Measurements from ENCODE around the gene KCNG2.

The KCNG2 gene

DNA sequence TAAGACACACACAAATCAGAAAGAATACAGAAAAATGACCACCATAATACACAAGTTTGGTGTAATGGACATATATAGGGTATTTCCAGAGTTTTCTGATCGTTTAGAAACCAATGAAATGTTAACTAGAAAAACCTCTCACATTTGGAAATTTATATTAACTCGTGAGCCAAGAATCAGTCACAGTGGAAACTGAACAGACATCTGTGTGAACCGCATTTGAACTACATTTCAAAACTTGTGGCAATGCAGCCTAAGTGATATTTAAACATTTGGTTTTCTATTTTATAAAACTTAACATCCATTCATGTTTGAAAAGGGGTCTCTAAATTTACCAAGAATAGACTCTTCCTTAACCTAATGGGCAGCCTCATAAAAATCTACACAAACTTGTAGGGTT lies 29.0 kb upstream of the KCNG2 start:
- no peak for DNase-seq (ENCODE audit: low read depth in 2 of 2)

DNA sequence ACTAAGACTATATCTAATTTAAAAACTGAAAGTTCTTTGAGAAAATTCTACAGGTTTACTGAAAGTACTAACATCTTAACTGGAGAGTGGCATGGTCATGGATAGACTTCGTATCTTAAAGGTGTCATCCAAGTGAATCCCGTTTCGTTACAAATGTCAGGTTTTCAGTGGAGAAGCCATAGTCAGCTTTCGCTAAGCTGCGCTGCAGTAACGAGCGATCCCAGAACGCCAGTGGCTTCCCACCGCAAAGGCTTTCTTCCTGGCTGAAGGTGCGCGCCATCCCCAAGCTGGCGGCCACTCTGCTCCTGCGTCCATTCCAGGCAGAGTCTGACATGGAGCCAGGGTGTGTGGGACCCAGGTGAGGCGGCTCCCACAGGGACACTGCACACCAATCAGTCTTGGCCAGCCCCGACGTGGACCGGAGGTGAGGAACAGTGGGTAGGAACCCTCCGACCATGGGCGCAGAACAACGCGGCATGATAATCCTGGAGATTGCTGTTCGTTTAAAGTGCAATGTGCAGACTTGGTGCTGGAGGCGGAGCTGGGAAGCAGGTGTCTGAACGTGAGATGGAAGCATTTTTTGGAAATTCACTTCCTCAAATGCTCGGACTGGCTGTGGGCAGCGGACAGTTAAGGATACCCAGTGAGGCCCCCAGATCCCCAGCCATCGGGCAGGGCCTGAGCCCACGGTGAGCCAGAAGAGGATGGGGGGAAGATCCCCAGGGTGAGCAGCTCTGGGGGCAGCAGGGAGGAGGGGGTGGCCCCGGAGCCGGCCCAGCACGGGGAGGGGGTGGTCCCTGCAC lies 27.8 kb upstream of the KCNG2 start:
- DNase-seq (ENCODE audit: low read depth in 2 of 2) = no peak

DNA sequence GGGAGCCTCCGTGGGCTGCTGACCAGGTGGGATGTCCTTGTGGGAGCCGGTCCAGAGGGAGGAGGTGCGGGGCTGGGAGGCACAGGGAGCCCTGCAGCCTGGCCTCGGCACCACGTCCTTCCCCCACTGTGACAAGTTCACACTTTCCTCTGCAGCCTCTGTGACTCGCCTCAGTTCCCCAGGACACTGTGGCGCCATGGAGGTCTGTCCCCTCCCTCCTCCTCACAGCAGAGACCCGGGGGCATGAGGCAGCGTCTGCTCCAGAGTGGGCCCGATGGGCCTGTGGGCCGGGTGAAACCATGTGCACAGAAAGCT lies 27.3 kb upstream of the KCNG2 start:
- DNase-seq (ENCODE audit: low read depth in 2 of 2) = no peak

DNA sequence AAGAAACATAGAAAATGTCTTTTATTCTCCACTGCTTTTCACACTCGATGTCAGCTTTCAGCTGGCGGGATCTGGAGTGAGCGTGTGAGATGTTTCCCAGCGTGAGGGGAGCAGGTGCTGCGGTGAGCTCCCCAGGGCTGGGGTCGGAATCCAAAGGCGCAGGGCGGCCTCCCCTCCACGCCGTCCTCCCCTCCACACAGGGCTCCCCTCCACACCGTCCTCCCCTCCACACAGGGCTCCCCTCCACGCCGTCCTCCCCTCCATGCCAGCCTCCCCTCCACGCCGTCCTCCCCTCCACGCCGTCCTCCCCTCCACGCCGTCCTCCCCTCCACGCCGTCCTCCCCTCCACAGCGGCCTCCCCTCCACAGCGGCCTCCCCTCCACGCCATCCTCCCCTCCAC lies 26.9 kb upstream of the KCNG2 start:
- DNase-seq (ENCODE audit: low read depth in 2 of 2) = no peak

DNA sequence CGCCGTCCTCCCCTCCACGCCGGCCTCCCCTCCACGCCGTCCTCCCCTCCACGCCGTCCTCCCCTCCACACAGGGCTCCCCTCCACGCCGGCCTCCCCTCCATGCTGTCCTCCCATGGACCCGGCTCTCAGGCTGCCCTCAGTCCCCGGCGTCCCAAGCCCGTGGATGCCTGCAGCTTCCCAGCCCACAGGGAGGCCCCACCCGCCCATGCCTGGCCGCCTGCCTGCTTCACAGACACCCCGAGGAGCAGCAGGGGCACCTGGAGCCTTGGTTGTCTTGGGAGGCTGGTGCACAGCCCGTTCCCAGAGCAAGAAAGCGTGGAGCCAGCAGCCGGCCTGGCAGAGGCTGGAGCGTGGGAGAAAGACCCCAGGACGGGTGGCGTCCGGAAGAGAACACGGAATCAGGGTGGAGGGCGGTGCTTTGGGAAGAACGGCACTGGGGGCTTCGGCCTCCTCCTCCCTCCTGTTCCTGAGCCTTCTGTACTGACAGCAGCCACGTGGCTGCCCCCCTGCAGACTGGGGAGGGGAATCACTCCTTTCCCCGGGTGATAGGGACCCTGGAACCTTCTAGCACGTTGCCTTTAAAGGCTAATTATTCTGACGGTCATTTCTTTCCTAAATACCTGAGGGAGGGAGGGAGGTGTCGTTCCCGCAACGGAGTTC lies 26.2 kb upstream of the KCNG2 start:
- no peak for DNase-seq (ENCODE audit: low read depth in 2 of 2)

DNA sequence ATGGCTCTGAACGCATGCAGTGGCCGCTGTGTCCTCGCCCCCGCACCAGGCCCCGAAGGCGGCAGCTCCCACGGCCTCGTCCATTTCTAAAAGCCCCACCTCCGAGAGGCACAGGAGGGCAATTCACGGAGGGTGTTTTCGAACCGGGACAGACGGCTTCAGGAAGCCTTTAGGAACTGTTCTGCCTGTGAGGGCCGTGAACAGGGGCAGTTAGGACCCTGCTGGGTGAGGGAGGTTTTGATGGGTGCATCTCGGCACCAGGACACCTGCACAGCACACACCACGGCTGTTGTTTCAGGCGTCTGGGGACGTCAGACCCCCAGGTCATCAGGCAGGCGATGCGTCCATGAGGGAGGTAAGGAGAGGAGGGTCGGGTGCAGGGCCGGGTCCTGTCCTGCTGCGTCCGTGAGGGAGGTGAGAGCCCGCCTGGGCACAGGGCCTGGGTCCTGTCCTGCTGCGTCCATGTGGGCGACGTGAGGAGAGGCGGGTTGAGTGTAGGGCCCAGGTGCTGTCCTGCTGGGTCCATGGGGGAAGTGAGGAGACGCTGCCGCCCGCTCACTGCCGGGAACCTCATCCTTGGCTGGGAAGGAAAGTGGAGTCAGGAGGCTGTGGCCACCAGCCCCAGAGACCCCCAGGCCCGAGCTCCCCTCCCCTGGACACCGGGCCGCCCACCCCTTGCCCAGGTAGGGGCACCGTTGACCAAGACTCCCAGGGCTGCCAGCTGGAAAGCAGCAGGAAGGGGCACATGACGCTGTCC lies 25.5 kb upstream of the KCNG2 start:
- no peak for DNase-seq (ENCODE audit: low read depth in 2 of 2)

DNA sequence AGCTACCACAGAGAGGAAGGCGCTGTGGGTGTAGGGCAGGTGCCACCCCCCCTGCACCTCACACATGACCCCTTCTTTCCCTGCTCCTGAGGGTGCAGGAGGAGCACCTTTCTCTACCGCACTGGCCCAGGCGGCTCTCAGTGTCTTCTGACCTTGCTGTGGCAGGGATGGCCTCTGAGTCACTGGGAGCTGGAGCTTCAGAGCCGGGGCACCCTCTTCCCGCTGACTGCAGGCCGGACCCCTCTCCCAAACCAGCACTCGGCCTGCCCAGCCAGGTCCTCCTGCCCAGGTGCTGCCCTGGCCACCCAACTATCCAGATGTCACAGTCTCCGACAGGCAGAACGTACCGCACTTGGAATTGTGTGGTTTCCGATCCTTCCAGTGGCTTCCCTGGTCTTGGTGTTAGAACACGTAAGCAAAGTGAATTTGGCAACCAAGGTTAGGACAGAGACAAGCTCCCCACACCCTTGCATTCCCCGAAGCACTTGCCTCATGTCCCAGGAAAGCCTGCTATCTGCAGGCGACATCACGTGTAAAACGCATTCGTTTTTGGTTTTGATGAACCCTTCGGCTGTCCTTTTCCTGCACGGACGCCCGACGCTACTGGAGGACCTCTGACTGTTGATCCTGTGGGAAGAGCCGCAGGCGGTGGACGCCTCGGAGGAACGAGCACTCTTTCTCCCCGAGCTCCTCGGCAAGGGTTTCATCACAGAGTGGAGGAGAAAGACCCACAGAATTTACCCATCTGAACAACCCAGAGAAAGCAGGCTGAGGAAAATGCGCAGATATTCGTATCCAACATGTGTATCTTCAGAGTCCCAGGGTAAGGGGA lies 24.7 kb upstream of the KCNG2 start:
- no peak for DNase-seq (ENCODE audit: low read depth in 2 of 2)

DNA sequence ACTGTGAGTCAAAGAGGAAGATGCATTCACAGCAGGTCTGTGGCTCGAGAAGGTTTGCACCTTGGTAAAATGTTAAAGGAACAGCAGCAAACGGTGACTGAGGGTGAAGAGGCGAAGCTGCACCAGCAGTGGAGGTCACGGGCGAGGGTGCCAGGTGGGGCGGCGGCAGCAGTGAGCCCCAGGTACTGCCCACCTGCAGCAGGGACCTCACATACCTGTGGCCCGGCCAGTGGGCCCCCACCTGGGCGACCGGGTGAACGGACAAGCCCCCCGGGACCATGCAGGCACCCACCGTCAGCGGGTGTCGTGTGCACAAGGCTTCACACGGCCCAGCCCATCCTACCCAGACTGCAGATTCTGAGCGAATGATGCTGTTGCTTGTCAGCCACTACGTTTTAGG lies 23.6 kb upstream of the KCNG2 start:
- DNase-seq (ENCODE audit: low read depth in 2 of 2) = no peak

DNA sequence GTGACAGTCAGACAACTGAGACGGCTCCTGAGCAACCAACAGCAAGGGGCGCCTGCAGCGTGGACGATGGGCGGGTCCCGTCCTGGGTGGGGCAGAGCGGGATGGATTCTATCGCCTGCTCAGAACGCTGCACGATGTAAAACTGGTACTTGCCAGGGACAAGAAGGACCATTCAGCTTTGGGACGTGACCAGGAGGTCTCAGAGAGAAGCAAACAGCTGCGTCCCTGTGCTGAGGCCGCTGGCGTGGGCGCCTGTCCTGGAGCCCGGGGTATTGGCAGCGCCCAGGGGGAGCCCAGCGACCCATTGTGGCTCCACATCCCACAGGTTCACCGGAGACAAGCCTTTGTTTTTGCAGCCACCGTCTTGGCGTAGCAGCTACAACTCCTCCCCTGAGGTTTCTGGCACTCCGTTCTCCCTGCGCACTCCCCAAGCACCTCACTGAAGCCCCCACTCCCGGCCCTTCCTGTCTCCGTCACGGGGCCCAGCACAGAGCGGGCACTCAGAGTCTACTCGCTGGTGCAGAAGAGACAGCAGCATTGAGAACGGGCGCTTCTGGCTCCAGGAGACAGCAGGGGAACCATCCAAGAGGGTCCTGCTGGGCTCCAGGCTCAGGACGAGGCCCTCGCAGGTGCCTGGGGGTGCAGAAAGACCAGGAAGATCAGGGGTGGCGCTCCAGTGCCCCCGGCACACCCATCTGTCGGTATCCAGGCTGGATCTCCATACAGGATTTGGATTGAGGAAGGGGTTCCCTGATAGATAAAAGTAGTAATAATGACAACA lies 22.1 kb upstream of the KCNG2 start:
- DNase-seq (ENCODE audit: low read depth in 2 of 2) = no peak

DNA sequence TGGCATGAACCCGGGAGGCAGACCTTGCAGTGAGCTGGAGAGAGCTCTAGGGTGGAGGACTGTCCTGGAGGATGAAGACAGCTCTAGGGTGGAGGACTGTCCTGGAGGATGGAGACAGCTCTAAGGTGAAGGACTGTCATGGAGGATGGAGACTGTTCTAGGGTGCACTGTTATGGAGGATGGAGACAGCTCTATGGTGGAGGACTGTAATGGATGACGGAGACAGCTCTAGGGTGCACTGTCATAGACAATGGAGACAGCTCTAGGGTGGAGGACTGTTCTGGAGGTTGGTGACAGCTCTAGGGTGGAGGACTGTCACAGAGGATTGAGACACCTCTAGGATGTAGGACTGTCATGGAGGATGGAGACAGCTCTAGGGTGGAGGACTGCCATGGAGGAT lies 21.1 kb upstream of the KCNG2 start:
- DNase-seq (ENCODE audit: low read depth in 2 of 2) = no peak

DNA sequence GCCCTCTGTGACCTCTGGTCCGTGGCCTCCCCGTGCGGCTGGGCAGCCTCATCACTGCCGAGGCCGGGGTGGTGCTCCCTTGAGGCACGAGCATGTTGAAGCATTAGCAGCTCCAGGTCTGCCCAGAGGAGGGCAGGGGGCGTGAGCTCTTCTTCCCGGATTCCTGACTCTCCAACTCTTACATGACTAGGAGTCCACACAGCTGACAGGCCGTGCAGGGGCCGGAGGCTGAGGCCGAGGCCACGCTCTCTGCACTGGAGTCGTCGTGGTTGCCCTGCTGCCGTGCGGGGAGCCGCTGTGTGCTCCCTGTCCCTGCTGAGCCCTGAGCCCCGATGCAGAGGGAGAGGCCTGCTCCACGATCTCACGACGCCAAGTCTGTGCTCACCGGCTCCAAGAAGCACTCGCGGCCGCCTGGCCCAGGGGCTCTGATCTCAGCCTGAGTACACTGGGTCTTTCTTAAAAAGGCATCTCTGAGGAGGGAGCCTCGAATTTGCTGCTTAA lies 19.4 kb upstream of the KCNG2 start:
- no peak for DNase-seq (ENCODE audit: low read depth in 2 of 2)

DNA sequence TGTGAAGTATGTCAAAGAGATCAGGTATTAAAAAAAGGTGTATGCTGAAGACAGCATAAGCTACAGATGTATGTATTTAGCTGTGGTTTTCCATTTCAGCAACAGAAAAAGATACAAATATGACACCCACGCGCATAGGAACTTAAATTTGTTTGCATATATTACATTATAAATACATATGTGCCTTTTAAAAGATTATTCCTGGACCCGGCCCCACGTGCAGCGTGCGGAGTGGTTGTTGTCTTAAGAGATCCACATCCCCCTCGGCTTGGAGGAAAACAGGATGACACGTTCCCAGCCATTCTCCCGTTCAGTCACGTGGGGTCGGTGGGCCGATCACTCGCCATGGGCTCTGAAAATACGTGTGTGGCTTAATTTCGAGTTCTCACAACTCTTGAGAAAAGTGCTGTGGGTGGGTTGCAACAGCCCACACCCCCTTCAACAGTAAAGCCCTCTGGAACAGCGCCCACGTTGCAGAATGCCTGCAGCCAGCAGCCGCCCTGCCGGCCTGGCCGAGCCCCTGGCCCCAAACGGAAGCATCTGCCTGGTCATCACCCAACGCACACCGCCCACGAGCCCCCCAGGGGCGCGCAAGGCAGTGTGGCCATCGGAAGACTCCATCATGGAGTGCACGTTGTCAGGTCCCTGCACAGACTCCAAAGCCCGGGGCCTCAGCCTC lies 18.6 kb upstream of the KCNG2 start:
- no peak for DNase-seq (ENCODE audit: low read depth in 2 of 2)

DNA sequence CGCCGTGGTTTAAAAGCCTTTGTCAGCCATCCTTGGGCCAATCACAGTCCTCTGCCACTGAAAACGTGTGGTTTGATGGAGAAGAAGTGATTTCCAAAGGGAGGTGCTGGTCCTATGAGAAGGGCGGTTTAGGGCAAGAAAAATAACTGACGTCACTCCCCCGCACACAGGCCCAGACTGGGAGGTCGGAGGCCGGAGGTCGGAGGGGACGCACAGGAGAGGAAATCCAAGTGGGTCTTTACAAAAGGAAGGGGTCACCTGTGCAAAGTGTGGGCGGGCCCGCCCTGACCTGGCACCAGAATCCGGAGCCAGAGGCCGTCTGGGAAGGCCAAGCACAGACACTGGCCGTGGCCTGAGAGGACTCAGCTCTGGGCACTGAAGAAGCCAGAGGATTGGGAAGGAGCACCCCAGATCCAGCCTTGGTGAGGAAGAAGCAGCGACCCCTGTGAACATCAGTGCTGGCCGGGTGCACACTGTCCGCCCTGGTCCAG lies 18.0 kb upstream of the KCNG2 start:
- no peak for DNase-seq (ENCODE audit: low read depth in 2 of 2)

DNA sequence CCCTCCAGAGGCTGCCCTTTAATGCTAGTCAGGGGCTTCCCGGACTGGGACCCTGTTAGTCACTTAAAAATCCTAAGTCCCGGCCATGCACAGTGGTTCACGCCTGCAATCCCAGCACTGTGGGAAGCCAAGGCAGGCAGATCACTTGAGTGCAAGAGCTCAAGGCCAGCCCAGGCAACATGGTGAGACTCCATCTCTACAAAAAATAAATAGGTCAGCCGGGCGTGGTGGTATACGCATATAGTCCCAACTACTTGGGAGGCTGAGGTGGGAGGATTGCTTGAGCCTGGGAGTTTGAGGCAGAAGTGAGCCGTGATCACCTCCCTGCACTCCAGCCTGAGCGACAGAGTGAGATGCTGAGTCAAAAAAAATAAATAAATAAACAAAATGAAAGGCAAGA lies 17.2 kb upstream of the KCNG2 start:
- DNase-seq (ENCODE audit: low read depth in 2 of 2) = no peak

DNA sequence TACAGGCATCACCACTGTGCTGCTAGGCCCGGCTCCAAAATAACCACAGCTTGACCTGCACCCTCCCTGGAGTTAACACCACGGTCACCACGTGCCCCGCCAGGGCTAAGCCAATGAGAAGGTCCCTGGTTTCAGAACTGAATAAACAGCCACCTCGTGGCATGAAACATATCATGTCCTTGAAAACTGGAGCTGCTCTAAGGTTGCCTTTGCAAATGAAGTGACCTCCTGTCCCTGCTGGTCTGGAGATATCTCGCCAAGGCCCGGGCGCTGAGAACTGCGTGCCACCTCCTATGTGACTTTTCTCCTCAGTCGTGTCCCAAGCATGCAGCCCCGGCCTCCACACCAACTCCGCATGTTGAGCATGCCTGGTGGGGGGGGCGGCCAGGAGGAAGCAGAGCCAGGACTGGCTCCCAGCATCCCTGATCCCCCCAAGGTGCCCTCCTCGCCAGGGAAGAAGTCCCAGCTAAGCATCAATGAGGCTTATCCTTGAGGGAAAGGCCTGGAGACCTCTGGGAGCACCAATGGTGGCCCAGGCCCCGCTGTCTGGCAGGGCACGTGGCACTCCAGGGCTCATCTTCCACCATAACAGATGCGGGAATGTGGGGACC lies 16.3 kb upstream of the KCNG2 start:
- DNase-seq (ENCODE audit: low read depth in 2 of 2) = no peak

DNA sequence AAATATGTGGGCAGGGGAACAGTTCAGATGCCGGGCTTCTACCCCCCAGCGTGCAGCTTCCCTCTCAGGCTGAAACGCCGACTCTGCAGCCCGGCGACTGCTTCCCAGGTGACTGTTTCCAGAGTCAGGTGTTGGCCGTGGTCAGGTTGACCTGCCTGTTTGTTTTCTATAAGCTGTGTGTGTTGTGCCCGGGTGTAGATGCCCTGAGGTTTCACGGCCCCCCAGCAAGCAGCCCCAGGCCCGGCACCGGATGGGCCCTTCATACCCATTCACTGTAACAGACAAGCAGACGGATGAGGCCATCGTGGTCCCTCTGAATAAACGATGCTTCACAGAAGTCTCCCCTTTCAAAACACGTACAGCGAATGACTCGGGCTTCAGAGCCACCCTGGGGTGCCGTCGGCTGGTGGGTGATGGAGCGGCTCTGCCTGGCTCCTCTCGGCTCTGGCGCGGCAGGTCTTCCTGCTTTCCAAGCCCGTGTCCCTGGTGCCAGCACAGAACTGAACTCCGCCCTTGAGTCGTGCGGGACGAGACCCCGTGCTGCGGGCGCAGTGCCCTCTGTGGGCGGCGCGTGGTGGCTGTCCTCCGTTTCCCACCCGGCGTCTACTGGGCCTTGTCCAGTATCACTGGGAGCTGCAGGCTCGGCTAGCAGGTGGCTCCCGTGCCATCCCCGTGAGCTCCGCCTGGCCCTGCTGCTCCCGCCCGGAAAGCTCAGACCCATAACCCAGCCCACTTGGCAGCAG lies 15.0 kb upstream of the KCNG2 start:
- no peak for DNase-seq (ENCODE audit: low read depth in 2 of 2)

DNA sequence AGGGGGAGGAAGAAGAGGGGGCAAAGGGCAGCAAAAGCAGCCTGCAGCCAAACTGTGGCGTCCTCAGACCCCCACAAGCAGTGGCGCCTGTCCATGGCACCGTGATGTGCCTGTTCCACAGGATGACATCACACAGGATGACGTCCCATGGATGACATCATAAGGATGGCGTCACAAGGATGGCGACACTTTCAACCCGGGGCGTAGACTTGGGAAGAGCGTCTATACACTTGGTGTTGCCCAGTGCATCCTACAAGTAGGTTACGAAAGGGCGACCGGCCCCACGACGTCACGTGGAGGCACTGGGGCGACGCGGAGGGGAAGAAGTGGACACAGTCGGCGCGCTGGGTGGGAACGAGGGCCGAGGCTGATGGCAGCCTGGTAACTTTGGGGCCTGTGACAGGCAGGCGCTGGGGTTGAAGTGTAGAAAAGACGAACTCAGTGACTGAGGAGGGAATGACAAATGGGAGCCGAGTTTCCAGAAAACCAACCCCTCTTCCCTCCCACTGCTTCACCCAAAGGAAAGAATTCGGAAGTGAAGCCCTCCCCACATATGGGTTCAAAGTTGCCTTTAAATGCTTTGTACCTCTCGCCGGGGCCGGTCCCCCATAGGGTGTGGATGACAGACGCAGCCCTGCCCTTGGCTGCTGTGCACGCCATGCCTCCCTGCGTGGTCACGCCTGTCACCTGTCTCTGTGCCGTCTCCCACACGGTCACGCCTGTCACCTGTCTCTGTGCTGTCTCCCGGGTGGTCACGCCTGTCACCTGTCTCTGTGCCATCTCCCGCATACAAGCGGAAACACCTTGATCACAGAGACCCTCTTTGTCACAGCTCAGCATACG lies 13.4 kb upstream of the KCNG2 start:
- DNase-seq (ENCODE audit: low read depth in 2 of 2) = no peak

All from stimulated activated CD4-positive, alpha-beta T cell treated with anti-CD3 and anti-CD28 coated beads, Interleukin-12 subunit alpha, Interleukin-12 subunit beta, amount 100 ng/mL, for 24 hours (primary cell).